OCI-LY3 (cell line): ENCODE results near the gene NME8.

Experiments used
- H2AFZ ChIP-seq: fragments of 200-600, 300-600 bp; shearing (Covaris generic); 2 replicates; pipeline ENCODE4 v1.6.0; 2014; ENCODE audit warnings: antibody characterized with exemption, low read depth, low read length
- H3K27ac ChIP-seq: fragments of 200-600, 300-600 bp; sonication (generic); 2 replicates; pipeline ENCODE4 v1.5.1; 2014; ENCODE audit warnings: mild to moderate bottlenecking, low read length, moderate library complexity, mixed read lengths
- H3K27me3 ChIP-seq: fragments of 200-600, 300-600 bp; sonication (generic); 2 replicates; pipeline ENCODE4 v1.6.1; 2014; ENCODE audit warnings: low read depth, low read length, mixed read lengths
- H3K36me3 ChIP-seq: fragments of 200-600, 300-600 bp; sonication (generic); replicated peaks from 2 replicates; pipeline ENCODE3; 2014; ENCODE audit warnings: low read depth, low read length, mixed read lengths
- H3K4me1 ChIP-seq: fragments of 300-600, 200-600 bp; sonication (generic); 2 replicates; pipeline ENCODE4 v1.6.1; 2014; ENCODE audit warnings: low read length, mixed read lengths
- H3K4me2 ChIP-seq: fragments of 200-600, 300-600 bp; sonication (generic); 2 replicates; pipeline ENCODE4 v1.6.1; 2014; ENCODE audit warnings: low read length, mixed read lengths
- H3K4me3 ChIP-seq: fragments of 300-600, 200-600 bp; sonication (generic); 2 replicates; pipeline ENCODE4 v1.5.1; 2014; ENCODE audit warnings: antibody characterized with exemption, mild to moderate bottlenecking, low read length, moderate library complexity
- H3K79me2 ChIP-seq: fragments of 300-600, 200-600 bp; shearing (Covaris generic); 2 replicates; pipeline ENCODE4 v1.6.1; 2014; ENCODE audit warnings: mild to moderate bottlenecking, low read length, mixed read lengths
- H3K9ac ChIP-seq: fragments of 300-600, 200-600 bp; shearing (Covaris generic); 2 replicates; pipeline ENCODE4 v1.6.0; 2014; ENCODE audit warnings: mild to moderate bottlenecking, low read length, moderate library complexity
- H3K9me3 ChIP-seq: fragments of 200-600, 300-600 bp; shearing (Covaris generic); 2 replicates; pipeline ENCODE4 v1.6.1; 2014; ENCODE audit warnings: low read length, mixed read lengths; ENCODE audit not compliant: insufficient read depth
- H4K20me1 ChIP-seq: fragments of 200-600, 300-600 bp; sonication (generic); 2 replicates; pipeline ENCODE4 v1.6.1; 2016; ENCODE audit warnings: low read length, mixed read lengths; ENCODE audit not compliant: insufficient read depth
- CTCF ChIP-seq: fragments of 200-600, 300-600 bp; sonication (generic); IDR thresholded peaks from 2 replicates; pipeline ENCODE4 v1.5.1; 2014; ENCODE audit warnings: antibody characterized with exemption, low read length, low read depth
- EZH2phosphoT487 ChIP-seq: fragments of 200-600 bp; shearing (Covaris generic); IDR thresholded peaks from 2 replicates; pipeline ENCODE4 v1.6.1; 2018; ENCODE audit warnings: antibody characterized with exemption, mixed run types, low read depth

The NME8 gene

GRCh38 chr7:37912756-37913155, 64.4 kb downstream of the NME8 start:
- H3K27me3 ChIP-seq, result peaks cover 24% of the 10 kb centered on the region
- TF ChIP-seq CTCF (no peak), EZH2phosphoT487 (no peak)
- no peaks in the 10 kb centered on the region for H4K20me1 ChIP-seq
- no peaks in the 10 kb centered on the region for H3K79me2 ChIP-seq
- no peak overlapping the region for H3K4me3 ChIP-seq
- no peak overlapping the region for H3K4me2 ChIP-seq
- no peak overlapping the region for H3K27ac ChIP-seq
- no peak overlapping the region for H3K9ac ChIP-seq
- H3K4me1 ChIP-seq, result peaks cover 5% of the 10 kb centered on the region
- no peaks in the 10 kb centered on the region for H3K9me3 ChIP-seq
- no peaks in the 10 kb centered on the region for H3K36me3 ChIP-seq
- no peak overlapping the region for H2AFZ ChIP-seq

GRCh38 chr7:37915438-37915837, 67.0 kb downstream of the NME8 start:
- Histone ChIP-seq H3K9me3 (no peaks in the 10 kb centered on the region), H3K4me2 (no peak overlapping the region), H3K27ac (no peak overlapping the region), H3K27me3 (peaks cover 35% of the 10 kb centered on the region), H2AFZ (no peak overlapping the region), H3K79me2 (no peaks in the 10 kb centered on the region), H3K4me1 (peaks cover 5% of the 10 kb centered on the region), H3K9ac (no peak overlapping the region), H3K36me3 (no peaks in the 10 kb centered on the region), H4K20me1 (no peaks in the 10 kb centered on the region), H3K4me3 (no peak overlapping the region)
- no peak for TF ChIP-seq CTCF

DNA sequence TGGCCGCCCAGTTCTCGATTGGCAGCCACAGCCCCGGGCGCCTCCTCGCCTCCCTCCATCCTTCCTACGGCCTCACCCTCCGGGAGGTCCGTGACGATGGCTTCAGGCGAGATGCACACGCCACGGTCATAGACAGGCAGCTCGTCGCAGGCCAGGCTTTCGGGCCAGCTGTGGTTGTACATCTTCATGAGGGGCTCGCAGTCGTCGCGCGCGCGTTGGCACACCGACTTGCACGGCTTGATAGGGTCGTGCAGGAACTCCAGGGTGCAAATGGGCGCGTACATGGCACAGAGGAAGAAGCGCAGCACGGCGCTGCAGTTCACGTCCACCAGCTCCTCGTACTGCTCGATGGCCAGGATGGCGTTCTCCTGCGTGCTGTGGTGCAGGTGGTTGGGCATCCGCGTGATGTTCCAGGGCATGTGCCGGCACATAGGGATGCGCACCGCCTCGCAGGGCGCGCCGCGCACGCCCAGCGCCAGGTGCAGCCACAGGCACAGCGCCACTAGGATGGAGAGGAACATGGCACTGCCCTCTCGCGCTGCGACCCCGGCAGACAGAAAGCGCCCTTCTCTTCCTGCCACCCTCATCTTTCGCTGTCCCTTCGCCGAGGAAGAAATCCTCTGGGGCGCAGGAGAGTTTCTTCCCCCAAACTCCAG, 67.7 kb downstream of the NME8 start:
- Histone ChIP-seq H3K27ac (no peak overlapping the region), H4K20me1 (no peaks in the 10 kb centered on the region), H3K27me3 (peaks cover 32% of the 10 kb centered on the region), H3K4me1 (peaks cover 5% of the 10 kb centered on the region), H3K9ac (no peak overlapping the region), H3K9me3 (no peaks in the 10 kb centered on the region), H3K4me2 (no peak overlapping the region), H2AFZ (no peak overlapping the region), H3K4me3 (no peak overlapping the region), H3K79me2 (no peaks in the 10 kb centered on the region), H3K36me3 (no peaks in the 10 kb centered on the region)
- TF ChIP-seq CTCF, result no peak
- no peak for TF ChIP-seq EZH2phosphoT487

- Histone ChIP-seq H3K79me2 (no peaks in the 10 kb centered on the region), H3K27me3 (peaks cover 32% of the 10 kb centered on the region), H4K20me1 (no peaks in the 10 kb centered on the region), H3K4me2 (no peak within 1 kb of the TSS), H3K4me3 (no peak within 1 kb of the TSS), H2AFZ (no peak within 1 kb of the TSS), H3K4me1 (peaks cover 5% of the 10 kb centered on the region), H3K9ac (no peak within 1 kb of the TSS), H3K36me3 (no peaks in the 10 kb centered on the region), H3K9me3 (no peaks in the 10 kb centered on the region), H3K27ac (no peak within 1 kb of the TSS)
- peak; percentile 52 for TF ChIP-seq CTCF
- no peak for TF ChIP-seq EZH2phosphoT487
Measured at GRCh38 chr7:37916673-37917660, 68.6 kb downstream of the NME8 start, which contains the start of gene SFRP4. Gene SFRP4 (minus strand): TSS chr7:37916817. CDS start chr7:37916537, 280 bp downstream.
